Skeletal muscle tissue (tissue), 4 donors: ENCODE measurements around the gene CCIN. TPM values are rescaled to one million over a fixed set of nuclear protein-coding genes. Genes with fewer than 3 reads are reported as not detected.

Experiments used
- H3K27ac ChIP-seq: one replicate; pipeline ENCODE4 v1.7.0; 2013; ENCODE audit warnings: mild to moderate bottlenecking, low read depth, low read length, inconsistent platforms
- H3K27me3 ChIP-seq, 3 donors: one replicate each; pipeline ENCODE4 v1.7.0; 2013; ENCODE audit warnings: low read length in 3 of 3; ENCODE audit not compliant: control insufficient read depth in 3 of 3, insufficient read depth in 3 of 3
- H3K36me3 ChIP-seq, 3 donors: one replicate each; pipeline ENCODE4 v1.7.0; 2013; ENCODE audit warnings: low read length in 3 of 3; ENCODE audit not compliant: control insufficient read depth in 3 of 3, insufficient read depth in 3 of 3
- H3K4me1 ChIP-seq, 3 donors: one replicate each; pipeline ENCODE4 v1.7.0; 2013; ENCODE audit warnings: low read length in 3 of 3, mild to moderate bottlenecking in 3 of 3; ENCODE audit not compliant: control insufficient read depth in 3 of 3, insufficient read depth in 3 of 3
- H3K4me3 ChIP-seq, 3 donors: one replicate each; pipeline ENCODE4 v1.7.0; 2013; ENCODE audit warnings: low read length in 3 of 3
- H3K9ac ChIP-seq, 3 donors: one replicate each; pipeline ENCODE4 v1.7.0; 2013; ENCODE audit warnings: low read length in 3 of 3, mild to moderate bottlenecking in 3 of 3, moderate library complexity in 2 of 3, low read depth in 1 of 3
- H3K9me3 ChIP-seq, 3 donors: one replicate each; pipeline ENCODE4 v1.7.0; 2013; ENCODE audit warnings: low read length in 3 of 3; ENCODE audit not compliant: control insufficient read depth in 3 of 3
- total RNA-seq: library from RNA; depleted of rRNA; stranded (reverse); fragments of >200 nt; gene quantifications from one replicate; pipeline ENCODE4 v1.2.3, GENCODE V29; 2014
- donor health status: Osteomylitis.

The CCIN gene
- total RNA-seq, 1 donor from 2014 or later: 1.0 TPM

GRCh38 chr9:36147441-36148175 is 21.6 kb upstream of the CCIN start:
- H3K4me3 ChIP-seq: no peak overlapping the region
- peaks cover 24 to 33% (median 32%) of the 10 kb centered on the region in 3 donors for H3K4me1 ChIP-seq
- peaks cover 0 to 4% (median 2%) of the 10 kb centered on the region in 3 donors for H3K36me3 ChIP-seq
- H3K27me3 ChIP-seq: no peaks in the 10 kb centered on the region
- H3K9me3 ChIP-seq: peaks cover 0 to 3% (median 0%) of the 10 kb centered on the region in 3 donors
- H3K9ac ChIP-seq: no peak overlapping the region
- no peak overlapping the region for H3K27ac ChIP-seq

DNA sequence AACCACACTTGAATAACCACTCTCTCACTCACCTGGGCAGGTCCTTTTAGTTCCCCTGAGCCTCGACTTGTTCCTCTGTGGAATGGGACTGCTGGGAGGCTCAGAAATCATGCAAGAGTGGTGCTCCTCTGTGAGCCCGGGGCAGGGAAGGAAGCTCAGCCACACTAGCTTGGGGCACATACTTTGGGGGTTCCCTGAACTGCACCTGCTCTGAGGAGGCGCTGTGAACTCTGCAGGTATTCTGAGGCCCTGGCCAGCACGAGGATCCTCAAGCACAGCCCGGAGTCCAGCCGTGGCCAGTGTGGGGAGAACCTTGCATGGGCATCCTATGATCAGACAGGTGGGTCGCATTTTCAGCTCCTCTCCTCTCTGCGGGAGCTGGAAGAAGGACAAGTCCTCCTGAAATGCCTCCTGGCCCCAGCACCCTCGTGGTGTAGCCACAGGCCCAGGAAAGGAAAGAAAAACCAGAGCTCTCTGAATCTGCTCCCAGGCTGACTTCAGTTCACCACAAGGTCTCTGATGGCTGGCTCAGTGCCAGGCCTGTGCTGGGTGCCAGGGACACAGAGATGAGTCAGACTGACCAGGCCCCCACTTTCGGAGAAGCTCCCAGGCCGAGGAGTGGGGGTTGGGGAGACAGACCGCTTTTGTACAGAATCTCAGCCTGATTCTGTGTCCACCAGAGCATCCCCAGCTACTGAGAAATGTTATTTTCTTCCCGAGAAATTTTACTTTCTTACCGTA is 20.7 kb upstream of the CCIN start:
- H3K36me3 ChIP-seq: peaks cover 0 to 4% (median 2%) of the 10 kb centered on the region in 3 donors
- H3K9me3 ChIP-seq: peaks cover 0 to 3% (median 0%) of the 10 kb centered on the region in 3 donors
- H3K9ac ChIP-seq: peak overlapping the region in 1 of 3 donors; percentile 16
- peak overlapping the region; percentile 61 for H3K27ac ChIP-seq
- no peak overlapping the region for H3K4me3 ChIP-seq
- H3K27me3 ChIP-seq: no peaks in the 10 kb centered on the region
- peaks cover 19 to 27% (median 25%) of the 10 kb centered on the region in 3 donors for H3K4me1 ChIP-seq

- Histone ChIP-seq H3K27me3 (no peaks in the 10 kb centered on the region), H3K9me3 (peaks cover 0 to 3% (median 0%) of the 10 kb centered on the region in 3 donors), H3K36me3 (peaks cover 0 to 4% (median 2%) of the 10 kb centered on the region in 3 donors), H3K4me1 (peaks cover 21 to 27% (median 25%) of the 10 kb centered on the region in 3 donors), H3K4me3 (no peak overlapping the region), H3K9ac (no peak overlapping the region), H3K27ac (peak overlapping the region; percentile 41)
Measured at GRCh38 chr9:36149197-36149596, 20.0 kb upstream of the CCIN start.

DNA sequence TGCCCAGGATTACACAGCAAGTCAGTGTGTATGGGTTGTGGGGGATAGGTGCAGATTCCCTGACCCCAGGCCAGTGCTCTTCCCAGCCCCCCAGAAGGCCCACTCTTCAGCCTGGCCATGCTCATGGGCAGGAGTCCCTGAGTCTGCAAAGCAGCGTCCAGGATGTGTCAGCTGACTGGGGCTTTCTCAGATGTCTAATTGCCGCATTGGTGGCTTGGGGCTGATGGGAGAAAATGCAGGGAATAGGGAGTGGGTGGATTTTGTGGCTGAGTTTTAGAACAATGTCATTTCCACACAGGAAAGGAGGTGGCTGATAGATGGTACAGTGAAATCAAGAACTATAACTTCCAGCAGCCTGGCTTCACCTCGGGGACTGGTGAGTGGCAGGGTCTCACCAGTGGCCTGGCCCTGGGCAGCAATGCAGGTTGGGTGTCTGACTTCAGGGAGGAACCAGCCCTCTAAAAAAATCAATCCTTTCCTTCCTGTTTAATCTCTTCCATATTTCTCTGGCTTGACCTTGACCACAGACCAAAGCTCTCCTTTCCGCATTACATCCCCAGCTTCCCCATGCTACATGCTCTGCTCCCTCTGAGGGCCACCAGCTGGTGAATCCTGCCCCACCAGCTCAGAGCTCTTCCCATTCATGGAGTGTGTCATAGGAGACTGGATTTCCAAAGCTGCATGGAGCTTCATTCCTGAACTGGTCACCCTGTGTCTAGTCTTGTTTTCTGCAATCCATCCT is 18.4 kb upstream of the CCIN start:
- Histone ChIP-seq H3K9ac (no peak overlapping the region), H3K27me3 (no peaks in the 10 kb centered on the region), H3K4me1 (peaks cover 26 to 31% (median 28%) of the 10 kb centered on the region in 3 donors), H3K36me3 (peaks cover 0 to 2% (median 0%) of the 10 kb centered on the region in 3 donors), H3K4me3 (no peak overlapping the region), H3K9me3 (peaks cover 0 to 3% (median 0%) of the 10 kb centered on the region in 3 donors), H3K27ac (peak overlapping the region; percentile 41)

DNA sequence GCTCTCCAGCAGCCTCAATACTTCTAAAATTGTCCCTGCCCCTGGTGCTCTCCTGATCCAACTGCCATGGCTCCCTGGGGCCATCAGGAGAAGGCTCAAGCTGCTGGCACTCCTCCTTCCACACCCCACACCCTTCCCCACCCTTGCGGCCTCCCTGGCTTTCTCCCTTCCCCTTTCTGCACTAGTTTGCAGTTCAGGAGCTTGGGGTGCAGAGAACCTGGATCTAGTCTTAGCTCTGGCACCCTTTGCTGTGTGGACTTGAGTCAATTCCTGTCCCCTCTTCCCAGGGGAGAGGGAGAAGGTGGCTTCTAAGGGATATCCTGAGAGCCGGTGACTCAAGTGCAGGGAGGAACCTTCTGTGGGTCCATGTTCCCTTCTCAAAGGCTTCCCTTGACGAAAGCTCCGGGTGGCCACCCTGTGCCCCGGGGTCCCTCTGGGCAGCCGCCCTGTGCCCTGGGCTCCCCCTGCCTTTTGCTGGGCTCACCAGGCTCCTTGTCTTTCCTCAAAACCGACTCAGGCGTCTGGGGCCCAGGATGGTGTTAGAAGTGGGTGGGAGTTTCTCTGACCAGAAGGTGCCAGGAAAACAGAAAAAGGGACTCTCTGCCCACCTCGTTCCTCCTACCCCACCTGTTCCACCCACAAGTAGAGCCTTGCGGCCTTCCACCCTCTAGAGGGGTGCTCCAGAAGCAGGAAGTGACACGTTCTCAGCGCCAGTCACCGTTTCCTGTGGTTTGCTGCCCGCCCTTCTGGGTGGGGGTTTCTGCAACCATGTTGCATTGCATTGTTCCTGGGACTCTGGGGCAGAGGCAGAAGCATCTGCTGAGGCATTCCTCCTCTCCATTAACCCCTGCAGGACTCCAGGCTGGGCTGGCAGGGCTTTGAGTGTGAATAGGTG is 17.6 kb upstream of the CCIN start:
- Histone ChIP-seq H3K27ac (peak overlapping the region; percentile 41), H3K4me3 (no peak overlapping the region), H3K27me3 (no peaks in the 10 kb centered on the region), H3K9ac (no peak overlapping the region), H3K36me3 (peaks cover 0 to 2% (median 0%) of the 10 kb centered on the region in 3 donors), H3K9me3 (no peaks in the 10 kb centered on the region), H3K4me1 (peaks cover 26 to 31% (median 28%) of the 10 kb centered on the region in 3 donors)

DNA sequence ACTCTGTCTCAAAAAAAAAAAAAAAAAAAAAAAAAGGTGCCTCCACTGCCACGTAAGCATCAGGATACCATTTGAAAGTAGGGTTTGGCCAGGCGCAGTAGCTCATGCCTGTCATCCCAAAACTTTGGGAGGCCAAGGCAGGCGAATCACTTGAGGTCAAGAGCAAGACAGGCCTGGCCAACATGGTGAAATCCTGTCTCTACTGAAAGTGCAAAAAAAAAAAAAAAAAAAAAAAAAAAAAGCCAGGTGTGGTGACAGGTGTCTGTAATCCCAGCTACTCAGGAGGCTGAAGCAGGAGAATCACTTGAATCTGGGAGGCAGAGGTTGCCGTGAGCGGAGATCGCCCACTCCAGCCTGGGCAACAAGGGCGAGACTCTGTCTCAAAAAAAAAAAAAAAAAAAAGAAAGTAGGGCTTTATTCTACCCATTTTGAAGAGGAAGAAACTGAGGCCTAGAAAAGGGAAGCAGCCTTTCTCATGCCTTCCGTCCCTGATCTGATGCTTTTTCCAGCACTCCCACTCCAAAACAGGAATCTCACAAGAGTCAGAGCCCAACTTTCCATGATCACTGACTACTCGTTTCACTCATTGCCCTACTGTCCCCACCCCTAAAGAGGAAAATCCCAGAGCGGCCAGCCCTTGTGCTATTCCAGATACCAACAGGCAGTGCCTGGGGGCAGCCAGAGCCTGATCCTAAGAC is 16.3 kb upstream of the CCIN start:
- H3K36me3 ChIP-seq: peaks cover 0 to 2% (median 0%) of the 10 kb centered on the region in 3 donors
- no peaks in the 10 kb centered on the region for H3K27me3 ChIP-seq
- H3K9me3 ChIP-seq: no peaks in the 10 kb centered on the region
- H3K9ac ChIP-seq: no peak overlapping the region
- peaks cover 20 to 26% (median 25%) of the 10 kb centered on the region in 3 donors for H3K4me1 ChIP-seq
- no peak overlapping the region for H3K27ac ChIP-seq
- H3K4me3 ChIP-seq: no peak overlapping the region

DNA sequence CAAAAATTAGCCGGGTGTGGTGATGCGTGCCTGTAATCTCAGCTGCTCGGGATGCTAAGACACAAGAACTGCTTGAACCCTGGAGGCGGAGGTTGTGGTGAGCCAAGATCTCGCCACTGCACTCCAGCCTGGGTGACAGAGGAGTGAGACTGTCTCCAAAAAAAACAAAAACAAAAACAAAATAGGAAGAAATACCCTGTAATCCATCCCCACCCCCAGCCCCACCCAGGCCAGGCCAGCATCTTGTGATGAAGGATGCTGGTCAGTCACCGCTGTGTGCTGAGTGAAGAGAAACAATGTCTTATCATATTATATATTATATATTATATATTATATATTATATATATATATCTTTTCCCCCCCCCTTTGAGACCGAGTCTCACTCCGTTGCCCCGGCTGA is 15.4 kb upstream of the CCIN start:
- Histone ChIP-seq H3K27me3 (no peaks in the 10 kb centered on the region), H3K9ac (no peak overlapping the region), H3K4me3 (no peak overlapping the region), H3K27ac (peak overlapping the region; percentile 84), H3K9me3 (no peaks in the 10 kb centered on the region), H3K36me3 (peaks cover 0 to 2% (median 0%) of the 10 kb centered on the region in 3 donors), H3K4me1 (peaks cover 14 to 19% (median 18%) of the 10 kb centered on the region in 3 donors)

- H3K4me3 ChIP-seq: peak overlapping the region in 1 of 3 donors; percentile 19
- H3K9ac ChIP-seq: peak overlapping the region in 1 of 3 donors; percentile 33
- no peaks in the 10 kb centered on the region for H3K9me3 ChIP-seq
- peaks cover 0 to 2% (median 0%) of the 10 kb centered on the region in 3 donors for H3K36me3 ChIP-seq
- no peaks in the 10 kb centered on the region for H3K27me3 ChIP-seq
- peak overlapping the region; percentile 84 for H3K27ac ChIP-seq
- H3K4me1 ChIP-seq: peaks cover 9 to 16% (median 14%) of the 10 kb centered on the region in 3 donors
Measured at GRCh38 chr9:36154331-36154952, 14.7 kb upstream of the CCIN start.
